ENCODE measurements around the gene PLXND1.

Gene PLXND1

DNA sequence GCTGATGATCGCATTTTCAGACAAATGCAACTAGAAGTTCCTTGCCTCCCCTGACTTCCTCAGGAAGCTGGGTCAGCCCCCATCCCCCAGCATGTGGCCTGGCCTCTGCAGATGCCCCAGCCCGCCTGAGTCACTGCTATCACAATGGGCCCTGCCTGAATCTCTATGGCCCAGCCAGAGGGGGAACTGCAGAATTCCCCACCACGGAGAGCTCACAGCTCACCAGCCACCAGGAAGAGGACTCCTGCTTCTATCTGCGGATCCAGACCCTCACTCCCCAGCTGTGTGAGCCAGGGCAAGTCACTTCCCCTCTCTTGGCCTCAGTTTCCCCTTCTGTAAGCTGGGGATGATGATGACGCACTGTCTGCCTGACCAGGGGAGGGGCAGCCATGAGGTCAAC, 6.9 kb downstream of the PLXND1 start:
- DNase-seq: no peak

DNA sequence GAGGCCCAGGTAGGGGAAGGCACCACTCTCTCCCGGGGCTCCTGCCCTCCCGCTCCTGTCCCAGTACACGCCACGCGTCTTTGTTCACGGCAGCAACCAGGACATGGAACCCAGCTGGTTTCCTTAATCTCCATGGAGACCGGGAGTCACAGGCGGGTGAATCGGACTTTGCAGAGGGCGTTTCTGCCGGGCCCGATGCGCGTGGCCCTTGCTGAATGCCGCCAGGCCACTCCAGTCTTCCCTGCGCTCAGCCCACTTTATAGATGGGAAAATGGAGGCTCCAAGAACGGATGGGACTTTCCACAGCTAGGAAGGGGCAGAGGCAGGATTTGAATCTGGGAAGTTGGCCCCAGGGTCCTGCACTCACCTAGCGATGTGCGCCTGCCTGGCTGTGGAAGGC, 7.4 kb downstream of the PLXND1 start:
- no peak for DNase-seq

DNA sequence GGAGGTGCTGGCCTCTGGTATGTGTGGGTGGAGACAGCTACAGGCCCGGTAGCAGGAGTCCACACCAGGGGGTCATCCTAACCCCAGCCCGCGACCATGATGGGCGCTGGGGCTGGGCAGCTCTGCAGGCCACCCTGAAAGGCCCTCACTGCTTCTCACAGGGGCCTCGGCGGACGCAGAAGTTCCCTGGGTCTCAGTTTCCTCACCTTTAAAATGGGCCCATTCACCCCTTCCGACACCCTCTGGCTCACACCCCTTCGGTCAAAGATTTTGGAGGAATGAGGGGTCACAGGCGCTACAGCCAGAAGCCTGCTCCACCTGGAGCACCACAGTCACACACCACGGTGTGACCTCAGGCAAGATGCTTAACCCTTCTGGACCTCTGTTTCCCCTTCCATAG, 8.0 kb downstream of the PLXND1 start:
- no peak for DNase-seq

DNA sequence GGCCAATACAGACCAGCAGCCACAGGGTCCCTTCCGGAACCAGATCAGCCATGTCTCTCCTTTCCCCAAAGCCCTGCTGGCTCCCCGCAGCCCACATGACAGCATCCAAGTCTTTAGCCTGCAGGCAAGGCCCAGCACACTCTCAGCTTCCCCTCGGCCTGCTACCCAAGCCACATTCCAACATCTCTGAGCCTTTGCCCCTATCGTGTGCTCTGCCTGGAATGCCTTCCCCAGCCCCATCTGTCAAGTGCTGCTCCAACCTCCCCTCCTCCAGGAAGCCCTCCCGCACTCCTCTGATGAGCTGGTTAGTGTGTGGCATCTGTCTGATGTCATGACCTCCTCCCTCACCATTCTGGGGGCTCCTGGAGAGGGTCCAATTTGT, 8.5 kb downstream of the PLXND1 start:
- DNase-seq: no peak

DNA sequence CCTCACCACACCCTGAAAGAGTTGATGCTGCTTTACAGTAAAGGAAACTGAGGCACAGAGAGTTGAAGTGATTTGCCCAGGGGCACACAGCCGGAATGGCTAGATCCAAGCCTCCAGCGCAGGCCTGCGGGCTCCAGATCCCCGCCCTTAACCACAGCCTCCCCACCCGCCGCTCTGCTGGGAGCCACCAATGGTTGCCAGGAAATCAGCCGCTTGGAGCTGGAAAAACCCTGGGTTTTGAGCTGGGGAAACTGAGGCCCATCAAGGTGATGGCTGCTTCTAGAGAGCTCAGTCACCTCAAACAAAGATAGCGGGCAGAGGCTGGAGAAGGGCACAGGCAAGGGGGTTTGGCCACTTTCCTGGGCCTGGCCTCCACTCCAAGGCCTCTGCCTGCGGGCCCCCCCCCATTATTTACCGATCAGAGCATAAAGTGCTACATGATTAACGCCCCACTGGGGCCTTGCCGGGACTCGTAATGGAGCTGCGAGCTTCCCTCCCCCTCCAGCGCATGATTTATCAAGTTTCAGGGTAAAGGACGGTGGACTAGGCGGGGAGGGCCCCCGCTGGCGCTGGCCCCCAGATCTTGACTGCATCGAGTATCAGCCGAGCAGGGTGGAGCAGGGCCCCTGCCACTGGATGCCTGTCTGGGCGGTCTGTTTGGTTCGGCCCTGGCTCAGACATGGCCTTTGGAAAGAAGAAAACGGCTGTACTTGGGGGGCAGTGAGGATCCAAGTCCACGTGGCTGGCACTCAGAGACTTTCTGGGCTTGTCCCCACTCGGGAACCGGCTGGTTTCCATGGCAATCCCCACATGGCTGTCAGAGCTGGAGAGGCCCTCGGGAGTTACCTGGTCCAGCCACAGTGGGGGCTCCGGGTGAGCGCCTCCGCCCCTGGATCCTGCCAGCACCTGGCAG, 9.1 kb downstream of the PLXND1 start:
- no peak for DNase-seq

DNA sequence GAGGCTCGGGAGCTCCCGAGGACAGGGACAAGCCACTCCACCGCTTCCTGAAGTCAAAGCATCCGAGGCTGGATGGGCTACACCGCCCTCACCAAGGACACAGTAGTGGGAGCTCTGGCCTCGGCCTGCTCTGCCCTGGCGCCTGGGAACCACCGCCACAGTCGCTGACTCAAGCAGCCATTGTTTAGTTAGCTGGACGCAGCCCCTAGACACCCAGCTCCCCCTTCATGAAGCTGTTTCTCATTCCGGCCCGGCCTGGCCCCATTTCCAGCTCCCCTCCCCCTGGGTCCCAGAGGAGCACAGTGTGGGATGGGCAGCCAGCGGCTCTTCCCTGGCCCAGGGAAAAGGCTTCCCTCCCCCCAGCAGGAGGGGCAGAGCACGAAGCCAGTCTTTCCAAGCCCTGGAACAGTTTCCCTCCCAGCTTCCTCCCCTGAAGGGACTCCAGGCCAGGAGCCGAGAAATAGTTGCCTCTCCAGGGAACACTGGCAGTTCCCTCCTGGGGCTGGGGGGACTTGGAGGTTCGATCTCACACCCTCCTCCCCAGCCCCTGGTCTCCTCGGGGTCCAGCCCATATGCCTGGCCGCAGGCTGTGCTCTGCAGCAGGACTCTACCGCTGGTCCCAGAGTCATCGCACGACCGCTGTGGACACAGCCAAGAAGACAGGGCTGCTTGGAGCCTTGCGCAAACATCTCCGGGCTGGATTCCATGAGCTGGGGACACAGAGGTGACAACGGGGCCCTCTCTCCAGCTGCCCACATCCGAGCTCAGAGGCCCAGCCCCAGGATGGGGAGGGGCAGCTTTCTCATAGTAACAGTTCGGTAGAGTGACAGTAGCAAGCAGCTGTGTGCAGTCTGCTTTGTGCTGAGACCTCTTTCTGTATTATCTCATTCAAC, 10.0 kb downstream of the PLXND1 start:
- DNase-seq: no peak

DNA sequence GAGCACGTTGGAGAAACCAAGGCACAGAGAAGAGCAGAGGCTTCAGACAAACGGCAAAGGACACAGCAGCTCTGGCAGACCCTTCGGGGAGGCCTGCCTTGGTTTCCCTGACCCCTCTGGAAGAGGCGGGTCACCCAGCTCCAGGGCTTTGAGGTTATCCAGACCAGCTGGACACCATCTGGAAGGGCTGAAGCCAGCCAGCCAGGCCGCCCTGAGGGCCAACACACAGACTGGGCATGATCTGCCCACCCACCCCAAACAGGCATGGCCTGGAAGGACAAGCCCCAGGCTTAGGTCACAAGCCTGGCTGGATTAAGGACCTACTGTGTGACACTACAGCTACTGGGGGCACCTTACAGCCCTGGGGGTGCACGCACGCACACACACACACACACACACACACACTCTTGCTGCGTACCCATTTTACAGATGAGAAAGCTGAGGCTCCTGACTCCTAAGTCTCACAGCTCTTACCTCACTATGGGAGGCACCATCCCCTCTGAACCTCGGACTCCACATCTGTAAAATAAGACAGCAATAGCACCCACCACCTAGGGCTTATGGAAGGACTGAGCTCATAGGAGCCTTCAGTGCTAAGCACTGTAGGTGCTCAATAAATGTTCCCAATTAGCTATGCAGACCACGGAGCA, 10.8 kb downstream of the PLXND1 start:
- no peak for DNase-seq

DNA sequence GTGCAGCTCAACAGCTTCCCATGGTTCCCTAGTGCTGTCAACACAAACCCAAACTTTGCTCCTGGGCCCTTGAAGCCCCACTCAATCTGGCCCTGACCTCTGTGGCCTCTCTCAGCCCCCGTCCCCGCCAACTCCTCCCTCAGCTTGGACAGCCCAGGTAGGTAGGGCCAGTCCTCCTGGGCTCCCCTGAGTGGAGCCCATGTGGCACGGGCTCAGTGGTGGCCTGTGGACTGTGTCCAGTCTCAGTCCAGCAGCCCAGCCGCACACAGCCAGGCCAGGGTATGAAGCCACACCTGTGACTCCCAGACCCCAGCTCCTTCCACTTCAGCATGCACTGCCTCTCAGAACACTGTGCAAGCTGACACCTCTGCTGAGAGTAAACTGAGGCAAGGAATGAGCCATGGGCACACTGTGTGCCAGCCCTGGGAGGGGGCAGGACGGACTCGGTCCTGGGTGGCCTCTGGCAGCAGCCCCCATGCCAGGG, 11.5 kb downstream of the PLXND1 start:
- no peak for DNase-seq

DNA sequence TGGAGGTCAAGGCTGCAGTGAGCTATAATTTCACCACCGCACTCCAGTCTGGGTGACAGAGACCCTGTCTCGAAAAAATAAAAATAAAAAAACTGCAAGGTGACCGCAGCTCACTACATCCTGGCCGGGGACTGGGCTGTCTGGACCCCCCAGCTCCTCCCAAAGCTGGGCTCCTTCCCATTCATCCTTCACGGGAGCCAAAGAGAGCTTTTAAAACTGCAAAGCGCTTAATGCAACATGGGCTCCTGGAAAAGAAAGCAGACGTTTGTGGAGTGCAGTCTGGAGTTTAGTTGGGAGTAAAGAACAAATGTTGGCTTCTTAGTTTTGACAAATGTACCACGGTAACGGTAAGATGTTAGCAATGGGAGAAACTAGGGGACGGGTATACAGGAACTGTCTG, 12.1 kb downstream of the PLXND1 start:
- DNase-seq: no peak

DNA sequence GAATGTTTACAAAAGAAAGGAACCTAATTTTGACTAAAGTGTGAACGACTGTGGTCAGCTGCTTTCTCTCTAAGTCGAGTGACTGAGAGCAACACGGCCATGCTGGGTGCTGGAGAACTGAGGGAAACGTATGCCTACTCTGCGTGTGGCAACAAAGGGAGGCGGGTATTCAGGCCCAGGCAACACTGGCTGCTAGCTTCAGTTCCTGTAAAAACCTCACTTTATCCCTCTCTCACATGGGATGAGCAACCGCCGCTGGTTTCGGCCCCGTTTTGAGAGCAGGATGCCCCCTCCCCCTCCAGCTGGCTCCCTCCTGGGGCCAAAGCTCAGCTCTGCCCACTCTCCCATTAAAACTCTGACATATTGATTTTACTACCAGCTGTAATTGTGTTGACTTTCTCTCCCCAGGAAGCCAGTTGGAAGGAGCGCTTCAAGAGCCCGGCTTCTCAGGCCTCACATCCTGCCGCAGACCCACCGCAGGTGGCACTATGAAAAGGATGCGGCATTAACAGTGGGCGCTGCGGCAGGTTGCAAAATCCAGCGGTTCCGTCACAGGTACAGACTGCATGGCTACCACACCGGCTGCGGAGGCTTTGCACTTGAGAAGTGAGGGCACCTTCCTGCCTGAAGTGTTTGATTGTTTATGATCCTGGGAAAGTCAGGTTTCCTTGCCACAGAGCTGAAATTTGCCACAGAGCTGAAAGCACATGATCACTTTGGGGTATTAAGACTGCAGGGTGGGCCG, 12.7 kb downstream of the PLXND1 start:
- DNase-seq: peak; percentile 73 to 80

DNA sequence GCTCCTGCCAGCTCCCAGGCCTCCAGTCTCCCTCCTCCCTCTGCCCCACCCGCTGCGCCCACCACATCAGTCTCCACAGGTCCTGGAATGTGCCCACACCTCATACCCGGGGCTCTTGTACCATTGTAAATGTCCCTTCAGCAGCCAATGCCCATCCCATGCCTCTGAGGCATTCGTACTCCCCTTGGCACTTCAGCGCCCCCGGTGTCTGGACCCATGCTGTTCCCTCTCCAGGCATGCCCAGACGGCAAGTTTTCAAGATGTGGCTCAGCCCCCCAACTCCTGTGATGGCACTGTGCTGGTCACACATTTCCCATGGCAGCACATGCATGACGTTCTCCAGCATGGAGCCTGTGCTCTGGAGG, 13.3 kb downstream of the PLXND1 start:
- DNase-seq: no peak

DNA sequence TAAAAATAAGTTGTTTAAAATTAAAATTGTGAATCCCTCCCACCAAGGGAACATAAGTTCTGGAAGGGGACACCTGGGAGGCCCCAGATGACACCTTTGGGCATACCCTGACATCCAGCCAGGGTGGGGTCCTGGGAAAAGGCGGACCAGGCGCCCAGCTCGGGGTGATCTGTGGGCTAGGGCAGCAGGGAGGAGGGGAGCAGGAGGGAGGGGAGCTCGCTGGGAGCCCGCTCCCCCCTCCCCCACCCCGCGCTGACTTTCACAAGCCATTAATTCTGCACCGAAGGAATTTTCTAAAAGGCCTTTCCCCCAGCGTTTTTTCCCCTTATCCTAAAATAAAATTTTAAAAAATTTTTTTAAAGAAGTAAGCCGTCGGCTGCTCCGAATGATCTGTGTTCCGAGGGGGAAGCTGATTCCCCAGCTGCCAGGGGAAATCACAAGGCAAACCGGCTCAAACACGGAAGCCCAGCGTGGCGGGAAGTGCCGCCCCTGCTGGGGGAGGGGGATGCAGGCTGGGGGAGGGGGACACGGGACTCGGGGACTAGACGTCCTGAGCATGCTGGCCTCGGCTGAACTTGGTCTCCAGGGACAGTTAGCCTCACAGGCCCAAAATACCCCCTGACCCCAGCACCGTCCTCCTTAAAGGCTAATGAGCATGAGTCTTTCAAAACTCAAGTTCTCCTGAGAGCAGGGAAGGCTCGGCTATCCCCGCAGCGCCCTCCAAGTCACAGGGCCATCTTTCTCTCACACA, 13.9 kb downstream of the PLXND1 start:
- DNase-seq: no peak

DNA sequence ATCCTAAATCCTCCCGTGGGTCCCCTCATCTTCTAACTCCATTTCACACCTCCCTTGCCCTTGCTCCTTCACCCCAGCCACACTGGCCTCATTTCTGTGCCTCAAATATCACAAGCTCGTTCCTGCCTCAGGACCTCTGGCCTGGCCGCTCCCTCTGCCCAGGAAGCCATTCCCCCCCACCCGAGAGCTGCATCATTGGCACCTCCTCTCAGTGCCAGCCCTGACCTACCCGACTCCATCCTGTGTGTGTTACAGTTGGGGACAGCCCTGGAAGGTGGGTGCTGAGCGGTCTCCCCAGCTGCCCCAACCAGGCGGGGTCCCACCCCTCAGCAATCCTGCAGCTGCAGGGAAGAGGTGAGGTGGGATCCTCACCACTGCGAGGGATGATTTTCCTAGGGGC, 14.5 kb downstream of the PLXND1 start:
- DNase-seq: no peak

DNA sequence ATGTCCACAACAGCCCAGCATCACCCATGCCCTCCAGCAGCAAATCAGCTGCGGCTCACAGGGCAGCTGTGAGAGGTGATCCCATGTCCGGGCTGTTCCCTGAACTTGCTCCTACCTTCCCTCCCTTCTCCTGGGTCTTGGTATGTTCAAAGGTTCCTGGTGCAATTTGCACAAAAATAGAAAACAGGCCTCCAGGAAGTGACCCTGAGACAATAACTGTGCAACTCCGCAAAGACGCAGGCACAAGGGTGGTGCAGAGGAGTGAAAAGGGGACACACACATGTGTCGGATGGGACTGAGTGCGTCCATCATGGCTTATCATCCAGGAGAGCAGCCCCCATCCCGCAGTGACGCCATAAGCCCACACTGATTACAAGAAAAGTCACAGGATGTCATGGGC, 16.3 kb downstream of the PLXND1 start:
- no peak for DNase-seq

DNA sequence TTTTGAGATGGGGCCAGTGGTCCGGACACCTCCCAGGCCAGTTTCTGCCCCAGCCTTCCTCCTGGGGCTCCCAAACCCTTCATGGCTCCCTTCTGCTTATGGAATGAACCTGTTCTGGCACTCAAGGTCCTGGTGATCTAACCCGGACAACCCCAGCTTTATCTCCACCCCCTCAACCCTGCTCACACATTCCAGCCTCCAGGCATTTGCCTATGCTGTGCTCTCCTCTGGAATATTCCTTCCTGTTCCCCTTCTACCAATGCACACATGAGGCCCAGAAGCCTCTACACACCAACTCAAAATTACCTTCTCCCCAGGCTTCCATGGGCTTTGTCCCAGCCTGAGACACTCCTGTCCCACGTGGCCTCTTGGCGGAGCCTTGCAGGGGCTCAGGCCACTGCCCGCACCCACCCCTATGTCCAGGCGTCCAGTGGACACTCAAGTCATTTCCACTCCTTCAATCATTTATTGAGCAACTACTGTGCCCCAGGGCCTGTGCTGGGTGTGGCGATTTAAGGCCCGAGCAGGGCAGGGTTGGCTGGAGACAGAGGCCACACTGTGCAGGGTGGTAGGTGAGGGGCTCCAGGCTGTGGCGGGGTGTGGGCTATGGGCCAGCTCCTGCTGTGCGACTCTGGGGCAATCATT, 18.8 kb downstream of the PLXND1 start:
- DNase-seq: no peak

DNA sequence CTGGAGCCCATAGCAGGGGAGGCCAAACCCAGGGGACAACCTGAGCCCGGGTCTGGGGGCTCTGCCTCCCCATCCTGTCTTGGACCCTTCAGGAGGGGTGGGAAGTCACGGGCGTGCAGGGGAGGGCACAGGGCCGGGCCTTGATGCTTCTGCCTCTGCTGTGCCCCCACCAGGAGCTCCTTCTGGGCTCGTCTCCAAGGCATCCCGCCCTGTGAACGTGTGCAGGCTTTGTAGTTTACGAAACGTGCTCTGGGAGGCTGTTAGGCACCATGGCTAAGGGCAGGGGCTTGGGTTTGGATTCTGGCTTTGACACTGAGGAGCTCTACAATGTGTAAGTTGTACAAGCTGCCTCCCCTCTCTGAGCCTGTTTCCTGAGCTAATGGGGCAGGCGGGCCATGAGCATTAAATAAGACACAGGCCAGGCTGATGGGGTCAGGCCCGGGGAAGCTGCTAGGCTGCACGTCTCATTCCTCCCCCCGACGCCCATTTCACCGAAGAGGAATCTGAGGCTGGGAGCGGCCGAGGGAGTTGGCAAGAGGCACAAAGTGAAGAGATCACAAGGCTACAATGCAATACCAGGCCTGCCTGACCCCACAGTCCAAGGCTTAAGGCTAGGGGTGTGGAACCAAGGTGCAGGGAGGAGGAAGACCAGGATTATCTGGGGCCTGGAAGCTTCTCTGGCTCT, 19.6 kb downstream of the PLXND1 start:
- no peak for DNase-seq

DNA sequence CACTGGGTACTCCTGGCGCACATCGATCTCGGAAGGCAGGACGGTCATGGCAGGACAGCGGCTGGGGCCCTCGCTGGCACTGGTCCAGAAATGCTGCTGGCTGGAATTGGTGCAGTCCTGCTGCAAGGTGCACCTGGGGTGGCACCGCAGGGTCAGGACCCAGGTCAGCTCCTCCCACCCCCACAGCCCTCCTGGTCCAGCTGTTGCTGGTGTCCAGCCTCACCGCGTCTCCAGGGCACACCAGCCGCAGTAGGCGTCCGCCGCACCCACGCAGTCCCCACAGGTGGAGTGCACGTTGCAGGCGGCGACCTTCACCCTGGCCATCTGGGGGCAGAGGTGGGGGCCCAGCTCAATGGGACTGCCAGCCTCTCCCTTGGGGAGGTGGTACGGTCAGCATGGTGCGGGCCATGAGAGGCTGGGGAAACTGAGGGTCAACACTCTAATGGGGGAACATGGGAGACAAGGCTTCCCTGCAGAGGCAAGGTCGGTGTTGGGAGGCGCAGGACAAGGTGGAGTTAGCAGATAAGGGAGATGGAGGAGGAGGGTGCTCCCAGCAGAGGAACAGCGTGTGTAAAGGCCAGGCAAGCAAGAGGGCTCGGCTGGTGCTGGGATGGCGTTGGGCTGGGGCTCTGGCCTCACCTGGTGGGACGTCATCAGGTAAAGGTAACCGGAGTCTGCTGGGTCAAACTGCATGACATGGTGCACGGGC, 20.4 kb downstream of the PLXND1 start:
- DNase-seq: no peak

DNA sequence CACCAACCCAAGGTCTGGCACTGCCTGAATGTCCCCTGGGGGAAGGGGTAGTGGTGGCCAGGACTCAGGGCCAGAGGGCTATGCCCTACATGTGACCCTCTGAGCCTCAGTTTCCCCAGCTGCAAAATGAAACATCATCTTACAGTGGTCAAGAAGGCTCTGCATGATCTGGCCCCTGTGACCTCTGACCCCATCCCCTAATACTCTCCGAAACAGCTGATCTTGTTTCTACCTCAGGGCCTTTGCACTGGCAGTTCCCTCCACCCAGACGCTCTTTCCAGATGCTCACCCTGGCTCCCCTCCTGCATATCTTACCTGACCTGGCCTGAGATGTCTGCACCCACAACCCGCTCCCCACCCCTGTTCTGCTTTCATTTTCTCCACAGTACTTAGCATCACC, 21.8 kb downstream of the PLXND1 start:
- no peak for DNase-seq

DNA sequence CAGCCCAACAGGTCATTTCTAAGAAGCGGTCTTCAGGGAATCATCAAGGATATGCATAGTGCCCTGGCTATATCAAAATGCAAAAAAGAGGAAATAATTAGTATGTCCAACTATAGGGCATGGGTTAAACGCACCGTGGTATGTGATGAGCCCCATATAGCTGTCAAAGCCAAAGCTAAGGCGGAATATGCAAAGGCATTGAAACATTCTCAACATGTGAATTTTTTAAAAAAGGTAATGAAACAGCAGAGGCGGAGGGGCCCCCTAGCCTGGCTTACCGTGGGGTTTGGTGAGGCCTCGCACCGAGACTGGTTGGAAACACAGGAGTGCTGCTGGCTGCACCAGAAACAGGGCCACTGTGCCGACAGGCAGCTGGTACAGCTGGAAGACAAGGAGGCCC, 23.2 kb downstream of the PLXND1 start:
- DNase-seq: no peak

DNA sequence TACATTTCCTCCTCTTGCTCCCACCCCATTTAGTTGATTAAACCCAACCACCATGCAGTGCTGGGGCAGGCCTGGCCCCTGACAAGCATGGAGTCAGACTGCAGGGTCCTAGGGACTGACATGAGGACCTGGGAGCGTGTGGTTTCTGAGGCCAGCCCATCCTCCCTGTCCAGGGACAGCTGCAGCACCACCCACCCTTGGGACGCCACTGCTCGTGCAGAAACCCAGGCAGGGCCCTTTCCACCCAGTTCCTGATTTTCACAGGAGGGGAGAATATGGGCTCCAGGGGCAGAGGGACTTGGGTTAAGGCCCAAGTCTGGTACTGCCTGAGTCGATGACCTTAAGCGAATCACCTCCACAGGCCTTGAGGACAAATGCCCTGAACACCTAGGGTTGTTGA, 23.7 kb downstream of the PLXND1 start:
- DNase-seq: no peak

All from activated CD4-positive, alpha-beta T cell treated with anti-CD3 and anti-CD28 coated beads, Interleukin-2, amount 50 U/mL, for 48 hours (primary cell).